ENCODE results near the gene PBXIP1.
"Not testable (repeated sequence)": the region's sequence is repeated elsewhere in the genome, so short reads cannot be mapped to it uniquely, and the experiment has no call there.

The PBXIP1 gene

DNA sequence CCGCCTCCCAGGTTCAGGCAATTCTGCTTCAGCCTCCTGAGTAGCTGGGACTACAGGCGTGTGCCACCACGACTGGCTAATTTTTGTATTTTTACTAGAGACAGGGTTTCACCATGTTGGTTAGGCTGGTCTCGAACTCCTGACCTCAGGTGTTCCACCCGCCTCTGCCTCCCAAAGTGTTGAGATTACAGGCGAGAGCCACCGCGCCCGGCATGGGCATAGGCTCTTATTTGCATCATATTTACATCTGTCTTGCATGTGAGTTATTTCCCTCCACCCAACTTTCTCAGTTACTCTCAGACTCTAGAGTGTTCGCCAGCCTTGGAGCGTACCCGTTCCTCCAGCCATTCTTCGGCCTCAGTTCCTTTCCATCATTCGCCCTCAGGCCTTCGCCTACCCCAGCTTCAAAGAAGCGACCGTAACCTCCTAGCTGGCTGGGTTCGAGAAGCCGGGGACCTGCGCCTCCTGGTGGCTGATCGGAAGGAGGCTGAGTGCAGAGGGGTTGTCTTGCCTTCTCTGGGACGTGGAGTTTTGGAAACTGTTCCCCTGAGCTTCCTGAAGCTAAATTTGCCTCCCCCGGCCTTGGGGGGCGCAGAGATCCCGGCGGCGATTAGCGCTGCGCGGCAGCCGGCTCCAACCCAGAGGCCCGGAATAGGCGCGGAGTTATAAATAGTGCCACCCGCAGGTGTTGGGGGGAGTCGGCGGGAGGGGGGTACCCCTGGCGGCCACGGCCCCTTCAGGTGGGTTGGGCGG lies 43.1 kb upstream of the PBXIP1 start:
- H3K27ac Mint-ChIP-seq, result peak overlapping the region; percentile 84
- no peaks in the 10 kb centered on the region for H3K27me3 Mint-ChIP-seq
- peaks cover 58% of the 10 kb centered on the region for H3K4me1 Mint-ChIP-seq
- peak overlapping the region; percentile 95 for H3K4me3 Mint-ChIP-seq
- H3K9me3 Mint-ChIP-seq, result no peaks in the 10 kb centered on the region
- ATAC-seq, result peak; percentile 1
- no peaks in the 10 kb centered on the region for H3K36me3 Mint-ChIP-seq

DNA sequence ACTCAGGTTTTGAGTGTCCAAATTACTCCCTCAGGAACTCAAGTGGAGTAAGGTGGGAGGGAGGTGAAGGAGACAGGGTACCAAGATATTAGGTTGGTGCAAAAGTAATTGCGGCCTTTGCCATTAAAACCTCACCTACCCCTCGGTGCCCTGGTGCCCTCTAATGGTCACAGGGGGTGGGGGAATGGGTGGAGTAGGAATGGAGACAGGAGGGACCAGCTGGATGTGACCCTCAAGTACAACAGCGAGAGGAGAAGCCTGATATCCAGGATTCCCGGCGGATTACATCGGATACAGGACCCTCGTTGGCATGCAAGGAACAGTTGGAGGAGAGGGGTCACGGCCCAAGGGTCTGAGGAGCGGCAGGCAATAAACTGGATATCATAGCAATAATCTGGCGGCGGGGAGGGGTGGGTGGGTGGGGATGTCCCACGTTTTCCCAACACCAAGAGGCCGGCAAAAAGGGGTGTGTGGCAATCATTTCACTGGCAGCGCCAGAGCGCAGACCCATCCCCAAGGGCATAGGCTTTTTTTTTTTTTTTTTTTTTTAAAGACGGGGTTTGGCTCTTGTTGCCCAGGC lies 42.4 kb upstream of the PBXIP1 start:
- Mint-ChIP-seq H3K27ac (peak overlapping the region; percentile 84), H3K27me3 (no peaks in the 10 kb centered on the region), H3K9me3 (no peaks in the 10 kb centered on the region), H3K36me3 (no peaks in the 10 kb centered on the region), H3K4me1 (peaks cover 52% of the 10 kb centered on the region), H3K4me3 (peak overlapping the region; percentile 63)
- ATAC-seq, result no peak

DNA sequence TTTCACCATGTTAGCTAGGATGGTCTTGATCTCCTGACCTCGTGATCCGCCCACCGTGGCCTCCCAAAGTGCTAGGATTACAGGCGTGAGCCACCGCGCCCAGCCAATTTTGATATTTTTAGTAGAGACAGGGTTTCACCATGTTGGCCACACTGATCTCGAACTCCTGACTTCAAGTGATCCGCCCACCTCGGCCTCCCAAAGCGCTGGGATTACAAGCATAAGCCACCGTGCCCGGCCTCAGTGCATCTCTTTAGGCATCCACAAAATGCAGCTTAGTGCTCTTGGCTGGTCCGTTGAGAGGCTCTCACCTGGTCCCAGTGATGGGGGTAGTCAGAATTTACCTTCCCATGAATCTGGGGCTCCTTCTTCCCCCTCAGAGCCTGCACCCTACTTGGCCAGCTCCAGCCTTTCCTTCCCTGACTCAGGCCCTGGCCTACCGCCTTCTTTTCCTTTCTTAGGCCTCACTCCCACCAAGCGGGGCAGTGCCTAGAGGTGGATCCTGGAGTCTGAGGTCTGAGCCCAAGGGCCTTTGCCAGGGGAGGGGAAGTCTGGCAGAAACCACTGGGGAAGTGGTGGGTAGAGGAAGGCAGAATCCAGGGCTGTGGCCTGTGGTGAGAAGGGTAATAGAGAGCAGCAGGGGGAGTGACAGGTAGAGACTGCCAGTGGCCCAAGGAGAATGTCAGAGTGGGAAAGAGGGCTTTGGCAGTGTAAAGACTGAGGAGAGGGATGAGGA lies 41.2 kb upstream of the PBXIP1 start:
- Mint-ChIP-seq H3K27ac (peak overlapping the region; percentile 38), H3K4me3 (no peak overlapping the region), H3K4me1 (peaks cover 57% of the 10 kb centered on the region), H3K36me3 (peaks cover 9% of the 10 kb centered on the region), H3K27me3 (no peaks in the 10 kb centered on the region), H3K9me3 (no peaks in the 10 kb centered on the region)
- ATAC-seq, result no peak

DNA sequence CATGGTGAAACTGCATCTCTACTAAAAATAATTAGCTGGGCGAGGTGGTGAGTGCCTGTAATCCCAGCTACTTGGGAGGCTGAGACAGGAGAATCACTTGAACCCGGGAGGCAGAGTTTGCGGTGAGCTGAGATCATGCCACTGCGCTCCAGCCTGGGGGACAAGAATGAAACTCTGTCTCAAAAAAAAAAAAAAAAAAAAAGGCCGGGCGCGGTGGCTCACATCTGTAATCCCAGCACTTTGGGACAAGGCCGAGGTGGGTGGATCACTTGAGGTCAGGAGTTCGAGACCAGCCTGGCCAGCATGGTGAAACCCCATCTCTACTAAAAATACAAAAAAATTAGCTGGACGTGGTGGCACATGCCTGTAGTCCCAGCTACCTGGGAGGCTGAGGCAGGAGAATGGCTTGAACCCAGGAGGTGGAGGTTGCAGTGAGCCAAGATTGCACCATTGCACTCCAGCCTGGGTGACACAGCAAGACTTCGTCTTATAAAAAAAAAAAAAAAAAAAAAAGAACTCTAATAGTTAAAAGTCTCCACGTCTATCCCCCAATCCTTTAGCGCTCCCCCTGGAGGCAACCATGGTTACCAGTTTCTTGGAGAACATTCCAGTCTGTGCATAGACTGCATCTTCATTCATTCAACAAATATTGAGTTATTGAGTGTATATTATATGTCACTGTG lies 39.5 kb upstream of the PBXIP1 start:
- H3K36me3 Mint-ChIP-seq, H3K27me3 Mint-ChIP-seq, H3K9me3 Mint-ChIP-seq, H3K4me3 Mint-ChIP-seq, ATAC-seq: not testable (repeated sequence)
- Mint-ChIP-seq H3K4me1 (peaks cover 53% of the 10 kb centered on the region), H3K27ac (peak overlapping the region; percentile 54)

DNA sequence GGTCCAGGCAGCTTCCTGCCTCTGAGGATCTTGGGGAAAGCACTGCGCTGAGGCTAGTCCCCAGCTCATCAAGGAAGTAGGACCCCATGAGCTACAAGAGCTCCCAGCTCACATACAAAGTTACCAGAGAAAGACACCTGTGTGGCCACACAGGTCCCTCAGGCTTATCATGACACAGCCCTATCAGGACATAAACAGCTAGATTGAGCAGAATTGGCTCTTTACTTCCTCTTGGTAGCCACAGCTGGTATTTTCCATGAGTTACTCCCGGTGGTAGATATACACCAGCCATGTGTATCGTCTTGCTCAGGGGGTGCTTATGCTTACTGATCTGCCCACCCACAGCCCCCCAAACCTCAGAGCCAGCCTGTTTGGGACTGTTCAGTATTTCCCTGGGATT lies 38.7 kb upstream of the PBXIP1 start:
- H3K27me3 Mint-ChIP-seq, result no peaks in the 10 kb centered on the region
- no peaks in the 10 kb centered on the region for H3K9me3 Mint-ChIP-seq
- ATAC-seq, result no peak
- peak overlapping the region; percentile 54 for H3K27ac Mint-ChIP-seq
- H3K4me3 Mint-ChIP-seq, result no peak overlapping the region
- peaks cover 14% of the 10 kb centered on the region for H3K36me3 Mint-ChIP-seq
- H3K4me1 Mint-ChIP-seq, result peaks cover 50% of the 10 kb centered on the region

DNA sequence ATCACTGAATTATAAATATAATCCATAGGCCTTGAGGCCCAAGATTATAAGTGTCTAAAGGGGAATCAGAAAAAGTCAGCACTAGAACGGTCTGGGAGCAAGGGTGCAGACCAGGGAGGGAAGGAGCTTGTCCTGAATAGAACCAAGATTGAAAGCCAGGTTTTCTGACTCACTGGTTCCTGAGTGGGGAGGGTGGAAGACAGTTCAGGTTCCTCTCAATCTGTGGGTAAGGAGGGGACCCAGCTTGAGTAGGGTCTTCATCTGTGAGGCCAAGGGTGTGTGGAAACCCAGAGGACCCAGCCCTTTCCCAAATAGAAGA lies 38.3 kb upstream of the PBXIP1 start:
- peak overlapping the region; percentile 54 for H3K27ac Mint-ChIP-seq
- no peak overlapping the region for H3K4me3 Mint-ChIP-seq
- H3K4me1 Mint-ChIP-seq, result peaks cover 48% of the 10 kb centered on the region
- H3K9me3 Mint-ChIP-seq, result no peaks in the 10 kb centered on the region
- ATAC-seq, result no peak
- no peaks in the 10 kb centered on the region for H3K27me3 Mint-ChIP-seq
- peaks cover 16% of the 10 kb centered on the region for H3K36me3 Mint-ChIP-seq

DNA sequence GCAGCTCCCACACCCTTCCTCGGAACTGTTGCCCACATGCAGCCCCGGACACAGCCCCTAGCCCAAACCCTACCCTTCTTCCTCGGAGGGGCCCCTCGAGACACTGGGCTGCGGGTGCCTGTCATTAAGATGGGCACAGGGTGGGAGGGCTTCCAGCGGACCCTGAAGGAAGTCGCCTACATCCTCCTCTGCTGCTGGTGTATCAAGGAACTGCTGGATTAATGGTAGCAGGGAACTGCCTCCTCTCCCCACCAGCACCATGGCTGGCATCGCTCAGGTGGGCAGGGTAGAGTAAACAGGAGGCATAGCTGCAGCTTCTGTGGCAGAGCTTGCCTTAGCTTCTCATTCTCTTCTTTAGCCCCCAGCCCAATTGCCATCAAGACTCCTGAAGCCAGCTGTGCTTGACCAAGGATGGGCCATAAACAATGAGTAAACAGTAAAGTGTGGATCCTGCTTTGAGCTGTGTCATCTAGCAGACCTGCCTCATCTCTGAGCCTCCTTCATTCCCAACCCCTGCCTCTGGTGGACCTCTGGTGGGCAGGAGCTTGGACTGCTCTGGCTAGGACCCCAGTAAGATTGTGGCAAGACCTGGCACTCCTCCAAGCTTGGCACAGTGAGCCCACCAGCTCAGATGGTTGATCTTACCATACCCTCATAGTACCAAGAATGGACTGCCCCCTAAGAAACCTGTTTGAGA lies 37.8 kb upstream of the PBXIP1 start, which contains the start of gene LENEP:
LENEP (plus strand) TSS at position 15 of the 697 bp plus-strand sequence; CDS start at position 37, 22 bp downstream.
- H3K9me3 Mint-ChIP-seq, result no peaks in the 10 kb centered on the region
- H3K4me3 Mint-ChIP-seq, result no peak within 1 kb of the TSS
- H3K4me1 Mint-ChIP-seq, result peaks cover 48% of the 10 kb centered on the region
- H3K36me3 Mint-ChIP-seq, result peaks cover 16% of the 10 kb centered on the region
- peak within 1 kb of the TSS; percentile 54 for H3K27ac Mint-ChIP-seq
- ATAC-seq, result no peak
- H3K27me3 Mint-ChIP-seq, result no peaks in the 10 kb centered on the region

DNA sequence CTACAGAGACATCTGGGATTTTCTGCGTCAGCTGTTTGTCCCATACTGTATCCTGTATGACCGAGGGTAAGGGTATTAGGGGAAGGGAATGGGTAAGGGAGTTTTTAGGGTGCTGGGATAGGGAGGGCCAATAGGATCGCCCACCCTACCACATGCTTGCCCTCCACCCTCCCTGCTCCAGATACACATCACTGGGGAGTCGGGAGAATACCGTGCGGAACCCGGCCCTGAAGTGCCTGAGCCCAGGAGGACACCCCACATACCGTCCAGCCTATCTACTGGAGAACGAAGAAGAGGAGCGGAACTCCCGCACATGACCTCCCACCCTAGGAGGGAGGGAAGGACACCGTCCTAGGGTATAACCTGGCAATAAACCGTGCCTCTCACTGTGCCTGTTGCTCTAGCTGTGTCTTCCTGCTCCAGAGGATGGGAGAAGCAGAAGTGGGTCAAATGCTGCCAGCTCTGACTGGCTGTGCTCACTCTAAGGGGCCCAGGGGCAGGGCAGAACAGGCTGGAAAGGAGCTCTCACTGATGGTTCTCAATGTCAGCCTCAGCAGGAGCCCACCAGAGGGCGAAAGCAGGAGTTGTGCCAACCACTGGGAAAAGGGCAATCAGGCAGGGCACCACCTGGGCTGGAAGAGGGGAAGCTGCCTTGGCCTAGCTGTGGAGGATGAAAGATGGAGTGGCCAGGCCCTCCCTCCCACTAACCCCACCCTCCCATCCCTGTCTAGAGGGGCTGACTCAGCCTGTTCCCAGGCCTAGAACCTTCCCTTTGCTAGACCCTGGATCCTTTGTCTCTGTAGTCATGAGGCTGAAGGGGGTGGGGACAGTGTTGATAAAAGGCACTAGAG lies 37.0 kb upstream of the PBXIP1 start:
- H3K4me3 Mint-ChIP-seq, result no peak overlapping the region
- peaks cover 48% of the 10 kb centered on the region for H3K4me1 Mint-ChIP-seq
- peaks cover 22% of the 10 kb centered on the region for H3K36me3 Mint-ChIP-seq
- H3K27ac Mint-ChIP-seq, result no peak overlapping the region
- peak; percentile 31 for ATAC-seq
- no peaks in the 10 kb centered on the region for H3K9me3 Mint-ChIP-seq
- H3K27me3 Mint-ChIP-seq, result no peaks in the 10 kb centered on the region

DNA sequence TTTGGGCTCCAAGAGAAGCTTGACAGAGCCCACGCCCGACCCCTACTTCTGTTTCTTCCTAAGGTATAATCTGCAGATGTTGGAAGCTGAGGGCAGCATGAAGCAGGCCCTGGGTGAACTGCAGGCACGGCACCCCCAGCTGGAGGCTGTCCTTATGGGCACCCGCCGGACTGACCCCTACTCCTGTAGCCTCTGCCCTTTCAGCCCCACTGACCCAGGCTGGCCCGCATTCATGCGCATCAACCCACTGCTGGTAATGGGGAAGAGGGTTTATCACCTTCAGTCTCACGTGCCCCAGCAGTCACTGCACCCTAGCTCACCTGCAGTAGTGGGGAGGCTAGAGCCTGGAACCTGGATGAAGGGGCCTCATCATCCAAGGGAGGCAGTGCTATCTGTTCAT lies 34.4 kb upstream of the PBXIP1 start:
- Mint-ChIP-seq H3K27ac (no peak overlapping the region), H3K36me3 (peaks cover 25% of the 10 kb centered on the region), H3K4me1 (peaks cover 41% of the 10 kb centered on the region), H3K9me3 (no peaks in the 10 kb centered on the region), H3K27me3 (no peaks in the 10 kb centered on the region), H3K4me3 (no peak overlapping the region)
- ATAC-seq, result no peak

DNA sequence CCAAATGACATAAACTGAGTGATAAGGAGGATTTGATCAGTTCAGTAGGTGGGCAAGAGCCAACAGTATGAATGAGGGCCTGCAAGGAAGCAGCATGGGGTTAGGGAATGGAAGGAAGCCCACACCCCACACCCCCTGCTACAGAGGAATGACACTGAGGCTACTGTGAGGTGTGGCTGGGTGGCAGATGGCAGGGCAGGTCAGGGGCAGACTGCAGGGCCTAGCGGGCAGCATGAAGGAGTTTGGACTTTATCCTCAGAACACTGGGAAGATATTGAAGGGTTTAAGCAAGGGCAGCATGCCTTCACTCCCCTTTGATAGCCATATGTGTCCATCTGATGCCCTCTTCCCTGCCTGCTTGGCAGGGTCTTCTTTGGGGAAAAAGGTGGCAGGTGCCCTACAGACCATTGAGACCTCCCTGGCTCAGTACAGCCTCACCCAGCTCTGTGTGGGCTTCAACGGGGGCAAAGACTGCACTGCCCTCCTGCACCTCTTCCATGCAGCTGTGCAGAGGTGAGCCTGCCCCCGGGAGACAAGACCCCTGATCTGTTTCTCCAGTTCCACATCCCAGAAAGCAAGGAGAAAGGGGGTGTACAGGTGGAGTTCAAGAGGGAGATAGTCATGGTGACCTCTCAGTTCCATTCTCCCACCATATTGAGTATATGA lies 33.4 kb upstream of the PBXIP1 start:
- Mint-ChIP-seq H3K36me3 (peaks cover 25% of the 10 kb centered on the region), H3K4me3 (no peak overlapping the region), H3K27me3 (no peaks in the 10 kb centered on the region), H3K27ac (no peak overlapping the region), H3K4me1 (peaks cover 35% of the 10 kb centered on the region), H3K9me3 (no peaks in the 10 kb centered on the region)
- ATAC-seq, result no peak

DNA sequence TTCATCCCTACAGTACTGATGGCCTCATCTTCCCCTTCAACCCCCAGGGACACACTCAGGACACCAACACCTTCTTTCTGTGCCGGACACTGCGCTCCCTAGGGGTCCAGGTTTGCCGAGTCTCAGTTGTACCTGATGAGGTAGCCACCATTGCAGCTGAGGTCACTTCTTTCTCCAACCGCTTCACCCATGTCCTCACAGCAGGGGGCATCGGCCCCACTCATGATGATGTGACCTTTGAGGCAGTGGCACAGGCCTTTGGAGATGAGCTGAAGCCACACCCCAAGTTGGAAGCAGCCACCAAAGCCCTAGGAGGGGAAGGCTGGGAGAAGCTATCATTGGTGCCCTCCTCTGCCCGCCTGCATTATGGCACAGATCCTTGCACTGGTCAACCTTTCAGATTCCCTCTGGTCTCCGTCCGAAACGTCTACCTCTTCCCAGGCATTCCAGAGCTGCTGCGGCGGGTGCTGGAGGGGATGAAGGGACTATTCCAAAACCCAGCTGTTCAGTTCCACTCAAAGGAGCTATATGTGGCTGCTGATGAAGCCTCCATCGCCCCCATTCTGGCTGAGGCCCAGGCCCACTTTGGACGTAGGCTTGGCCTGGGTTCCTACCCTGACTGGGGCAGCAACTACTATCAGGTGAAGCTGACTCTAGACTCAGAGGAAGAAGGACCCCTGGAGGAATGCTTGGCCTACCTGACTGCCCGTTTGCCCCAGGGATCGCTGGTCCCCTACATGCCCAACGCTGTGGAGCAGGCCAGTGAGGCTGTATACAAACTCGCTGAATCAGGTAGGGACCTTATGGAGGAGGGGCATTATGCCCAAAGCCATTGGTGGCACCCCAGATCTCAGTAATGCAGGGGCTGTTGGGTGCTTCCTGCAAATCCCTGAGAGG lies 32.4 kb upstream of the PBXIP1 start:
- Mint-ChIP-seq H3K27me3 (no peaks in the 10 kb centered on the region), H3K4me1 (peaks cover 37% of the 10 kb centered on the region), H3K36me3 (peaks cover 25% of the 10 kb centered on the region), H3K27ac (peak overlapping the region; percentile 30), H3K9me3 (no peaks in the 10 kb centered on the region), H3K4me3 (no peak overlapping the region)
- no peak for ATAC-seq

DNA sequence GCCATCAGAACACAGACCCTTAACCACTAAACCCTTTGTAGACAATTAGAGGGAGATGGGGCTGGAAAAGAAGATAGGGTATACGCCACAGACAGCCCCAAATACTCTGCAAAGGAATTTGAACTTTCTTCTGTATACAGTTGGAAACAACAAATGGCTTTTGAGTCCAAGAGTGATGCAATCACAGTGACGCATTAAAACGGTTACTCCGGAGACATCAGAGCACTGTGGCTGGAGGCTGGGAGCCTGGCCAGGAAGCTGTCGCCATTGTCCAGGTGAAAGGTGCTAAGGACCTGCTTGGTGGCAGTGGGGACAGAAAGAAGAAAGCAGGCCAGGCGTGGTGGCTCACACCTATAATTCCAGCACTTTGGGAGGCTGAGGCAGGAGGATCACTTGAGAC lies 31.4 kb upstream of the PBXIP1 start:
- Mint-ChIP-seq H3K4me1 (peaks cover 33% of the 10 kb centered on the region), H3K36me3 (peaks cover 17% of the 10 kb centered on the region), H3K27me3 (no peaks in the 10 kb centered on the region), H3K27ac (no peak overlapping the region), H3K4me3 (no peak overlapping the region), H3K9me3 (no peaks in the 10 kb centered on the region)
- ATAC-seq, result no peak

DNA sequence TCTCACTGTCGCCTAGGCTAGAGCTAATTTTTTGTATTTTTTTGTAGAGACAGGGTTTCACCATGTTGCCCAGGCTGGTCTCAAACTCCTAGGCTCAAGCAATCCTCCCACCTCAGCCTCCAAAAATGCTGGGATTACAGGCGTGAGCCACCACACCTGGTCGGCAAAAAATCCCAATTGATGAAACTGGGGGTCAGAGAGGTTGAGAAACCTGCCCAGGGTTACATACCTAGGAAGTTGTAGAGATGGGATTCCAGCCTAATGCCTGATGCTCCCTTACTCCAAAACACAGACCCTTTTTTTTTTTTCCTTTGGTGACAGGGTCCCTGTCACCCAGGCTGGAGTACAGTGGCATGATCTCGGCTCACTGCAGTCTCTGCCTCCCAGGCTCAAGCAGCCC lies 30.8 kb upstream of the PBXIP1 start:
- not testable (repeated sequence) for H3K27ac Mint-ChIP-seq, H3K27me3 Mint-ChIP-seq, H3K9me3 Mint-ChIP-seq, H3K4me3 Mint-ChIP-seq, ATAC-seq
- Mint-ChIP-seq H3K4me1 (peaks cover 31% of the 10 kb centered on the region), H3K36me3 (peaks cover 15% of the 10 kb centered on the region)
